GM18519 (cell line): ENCODE measurements around the gene MAPK7.
A peak's percentile ranks its signal among the peaks of the same experiment; 100 is the strongest.

Source experiments
- ATAC-seq: cut with Tn5 transposase; IDR thresholded peaks from one replicate; pipeline ENCODE4 v1.9.1; 2021; ENCODE audit warnings: mild to moderate bottlenecking, moderate library complexity; ENCODE audit not compliant: unreplicated experiment, low FRiP score

Gene MAPK7

DNA sequence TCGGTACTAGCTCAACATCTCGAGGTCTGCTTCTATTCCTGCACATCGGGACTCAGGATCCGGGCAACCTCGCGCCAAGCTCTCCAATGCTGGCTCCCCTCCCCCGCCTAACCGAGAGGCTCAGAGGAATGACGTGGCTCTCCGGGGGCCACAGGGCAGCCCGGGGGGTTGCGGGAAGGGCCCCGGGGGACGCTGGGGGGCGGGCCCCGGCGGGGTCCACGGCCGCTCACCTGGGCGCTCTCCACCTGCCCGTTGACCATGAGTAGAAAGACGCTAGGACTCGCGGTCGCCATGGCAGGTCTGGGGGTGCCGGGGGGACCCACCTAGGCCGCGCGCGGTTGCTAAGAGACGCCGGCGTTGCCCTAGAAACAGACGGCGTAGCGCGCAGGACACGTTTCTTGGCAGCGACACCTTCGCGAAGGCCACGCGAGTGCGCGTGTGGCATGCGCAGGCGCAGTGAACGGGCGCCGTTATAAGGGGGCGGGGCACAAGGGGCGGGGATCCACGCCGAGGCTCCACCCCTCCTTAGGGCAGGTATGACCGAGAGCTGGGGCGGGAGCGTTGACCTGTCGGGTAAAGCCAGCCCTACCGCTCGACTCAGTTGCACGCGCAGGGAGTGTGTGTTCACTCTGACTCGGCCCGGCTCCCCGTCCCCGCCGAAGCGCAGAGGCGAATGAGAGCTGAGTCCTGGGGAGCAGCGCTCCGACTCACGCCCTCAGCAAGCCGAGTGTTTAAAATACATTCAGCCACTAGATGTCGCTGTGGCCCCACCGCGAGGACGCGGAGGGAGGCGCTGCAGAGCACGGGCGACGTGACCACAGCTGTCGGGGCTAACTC, 15.8 kb upstream of the MAPK7 start, which contains the start of gene B9D1:
Gene B9D1 (minus strand): TSS at position 447 of the 837 bp plus-strand sequence. CDS start 154 bp downstream, at position 293.
- peak; percentile 52 for ATAC-seq

DNA sequence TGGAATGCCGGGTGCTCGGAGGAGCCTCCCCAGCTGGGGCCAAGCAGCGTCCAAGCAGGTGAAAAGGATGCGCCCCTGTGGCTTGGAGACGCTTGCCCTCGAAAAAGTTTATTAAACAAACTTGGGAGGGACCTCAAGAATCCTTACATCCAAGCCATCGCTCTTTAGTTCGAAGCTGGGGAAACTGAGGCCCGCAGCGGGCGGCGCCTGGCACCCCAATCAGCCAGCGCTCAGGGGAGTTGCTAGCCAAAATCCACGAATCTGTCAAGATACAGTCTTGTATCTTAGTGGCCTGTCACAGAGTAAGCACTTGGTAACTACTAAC, 15.2 kb upstream of the MAPK7 start:
- no peak for ATAC-seq

DNA sequence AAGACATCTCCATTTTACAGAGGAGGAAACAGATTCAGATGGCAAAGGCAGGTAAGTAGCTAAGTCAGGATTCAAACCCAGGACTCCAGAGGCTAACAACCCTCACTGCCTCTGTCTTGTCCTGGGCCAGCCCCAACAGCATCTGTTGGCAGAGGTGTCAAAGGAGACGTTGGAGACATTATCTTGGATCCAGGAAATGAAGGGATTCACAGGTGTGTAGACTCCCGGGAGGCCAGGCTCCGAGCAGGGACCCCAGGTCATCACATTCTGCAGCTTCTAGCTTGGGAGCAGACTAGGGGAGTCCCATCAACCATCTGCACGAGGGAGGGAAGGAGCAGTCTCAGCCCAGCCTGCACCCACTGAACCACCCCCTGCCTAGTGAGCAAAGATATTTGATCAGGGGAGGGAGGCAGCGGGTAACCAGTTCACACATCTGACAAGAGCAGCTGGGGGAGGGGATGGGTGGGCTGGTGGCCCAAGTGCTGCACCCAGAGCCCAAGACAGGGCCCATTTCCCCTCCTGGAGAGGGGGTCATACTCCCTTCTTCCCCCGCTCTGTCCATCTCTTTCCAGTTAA, 14.8 kb upstream of the MAPK7 start:
- no peak for ATAC-seq

DNA sequence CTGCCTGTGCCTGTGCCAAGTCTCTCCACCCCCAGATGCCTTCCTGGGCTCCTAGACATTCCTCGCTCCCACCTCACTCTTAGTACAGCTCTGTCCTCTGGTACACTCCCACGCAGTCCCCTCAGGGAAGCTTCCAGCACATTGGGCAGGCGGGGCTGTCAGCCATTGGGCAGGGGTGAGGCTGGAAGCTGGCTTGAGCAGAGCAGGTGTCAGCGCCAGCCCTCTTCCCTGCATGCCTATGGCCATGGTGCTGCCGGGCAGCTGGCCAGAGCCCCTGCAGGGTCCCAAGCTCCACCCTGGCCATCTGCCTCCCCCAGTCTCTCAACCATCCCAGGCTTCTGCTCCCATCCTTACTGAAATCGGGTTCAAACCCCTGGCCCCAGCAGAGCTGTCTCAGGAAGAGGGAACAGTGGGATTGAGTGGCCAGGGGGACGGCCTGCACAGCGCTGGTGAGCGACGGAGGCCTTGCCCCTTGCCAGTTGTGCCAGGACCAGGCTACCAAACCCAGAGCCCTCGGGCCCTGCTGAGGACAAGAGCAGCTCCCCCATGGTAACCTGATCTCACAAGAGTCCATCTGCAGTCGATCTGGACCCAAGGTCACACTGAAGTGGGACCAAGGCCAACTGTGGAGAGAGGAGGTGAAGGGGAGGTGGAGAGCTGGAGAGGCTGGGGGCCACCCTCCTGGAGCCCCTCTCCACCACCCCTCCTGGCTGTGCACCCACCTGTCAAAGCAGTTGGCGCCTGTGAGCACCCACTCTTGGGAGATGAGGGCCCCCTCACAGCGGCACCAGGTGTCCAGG, 13.4 kb upstream of the MAPK7 start:
- no peak for ATAC-seq

DNA sequence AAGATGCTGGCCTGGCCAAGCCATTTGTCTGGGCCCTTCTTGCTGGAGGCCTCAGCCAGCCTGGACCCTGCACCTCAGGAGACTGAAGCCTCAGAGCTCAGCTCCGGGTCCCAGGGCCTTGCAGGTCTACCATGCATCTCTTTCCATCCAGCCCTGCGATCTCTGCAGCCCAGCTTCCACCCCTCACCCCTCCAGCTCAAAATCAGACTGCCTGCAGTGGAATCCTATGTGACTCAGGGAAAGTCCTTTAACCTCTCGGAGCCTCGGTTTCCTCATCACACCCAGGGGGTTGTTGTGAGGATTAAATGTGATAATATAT, 12.8 kb upstream of the MAPK7 start:
- ATAC-seq: no peak

DNA sequence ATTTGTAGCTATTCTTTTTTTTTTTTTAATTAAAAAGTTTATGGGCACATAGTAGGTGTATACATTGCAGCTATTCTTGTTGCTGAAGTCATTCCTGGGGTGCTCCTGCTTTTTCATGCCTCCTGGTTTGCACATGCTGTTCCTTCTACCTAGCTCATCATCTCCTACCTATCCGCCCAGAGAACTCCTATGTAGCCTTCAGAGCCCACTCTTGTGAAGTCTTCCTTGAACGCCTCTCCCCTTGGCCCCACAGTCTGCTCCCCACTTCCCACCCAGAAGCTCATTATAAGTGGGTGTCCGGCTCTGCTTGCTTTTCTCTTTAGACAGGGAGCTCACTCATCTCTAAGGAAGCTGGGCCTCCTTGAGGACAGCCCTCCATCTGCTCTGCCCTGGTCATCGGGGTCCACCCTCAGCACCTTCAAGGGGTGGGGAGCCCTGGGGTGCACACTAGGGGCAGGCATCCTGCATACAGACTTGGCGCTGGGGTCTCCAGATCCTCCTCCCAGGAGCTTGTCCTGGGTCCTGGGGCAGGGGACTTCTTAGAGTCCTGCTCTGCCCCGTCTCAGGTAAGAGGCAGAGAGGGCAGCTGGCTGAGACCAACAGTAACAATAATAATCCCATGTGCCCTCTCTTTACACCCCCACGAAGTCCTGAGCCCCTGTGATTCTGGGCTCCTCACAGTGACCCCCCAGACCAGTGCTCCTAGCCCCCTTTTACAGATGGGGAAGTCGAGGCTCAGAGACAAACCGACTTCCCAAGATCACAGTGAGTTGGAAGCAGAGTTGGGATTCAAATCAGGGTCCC, 12.3 kb upstream of the MAPK7 start:
- no peak for ATAC-seq

DNA sequence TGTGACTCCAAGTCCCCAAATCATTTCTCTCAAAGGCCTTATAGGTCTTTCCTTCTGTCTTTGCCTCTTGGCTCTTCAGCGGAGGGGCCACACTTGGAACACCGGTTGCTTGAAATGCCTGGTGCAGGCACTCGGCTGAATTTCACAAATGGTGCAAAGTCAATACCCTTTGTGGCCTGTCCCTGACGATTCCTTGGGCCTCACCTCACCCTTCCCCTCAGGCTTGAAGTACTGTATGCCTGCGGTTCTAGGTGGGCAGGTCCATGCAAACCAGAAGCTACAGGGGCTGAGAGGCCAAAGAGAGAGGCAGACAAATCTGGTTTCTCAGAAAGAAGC, 11.7 kb upstream of the MAPK7 start:
- no peak for ATAC-seq

DNA sequence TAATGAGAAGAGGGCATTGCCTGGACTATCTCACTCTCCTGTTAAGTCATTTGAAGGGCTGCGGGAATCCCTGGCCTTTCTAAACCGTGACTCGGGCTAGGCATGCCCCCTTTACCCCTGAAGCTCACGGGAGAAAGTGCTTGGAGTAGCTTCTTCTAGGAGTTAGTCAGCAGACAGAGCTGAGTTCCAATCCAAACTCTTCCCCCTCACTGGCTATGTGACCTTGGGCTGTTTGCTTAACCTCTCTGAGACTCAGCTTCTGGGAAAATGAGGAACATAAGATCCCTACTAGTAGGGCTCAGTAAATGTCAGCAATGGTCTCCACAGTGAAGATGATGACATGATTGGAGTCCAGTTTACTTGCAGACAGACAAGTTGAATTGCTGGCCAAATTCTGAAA, 10.1 kb upstream of the MAPK7 start:
- ATAC-seq: no peak

DNA sequence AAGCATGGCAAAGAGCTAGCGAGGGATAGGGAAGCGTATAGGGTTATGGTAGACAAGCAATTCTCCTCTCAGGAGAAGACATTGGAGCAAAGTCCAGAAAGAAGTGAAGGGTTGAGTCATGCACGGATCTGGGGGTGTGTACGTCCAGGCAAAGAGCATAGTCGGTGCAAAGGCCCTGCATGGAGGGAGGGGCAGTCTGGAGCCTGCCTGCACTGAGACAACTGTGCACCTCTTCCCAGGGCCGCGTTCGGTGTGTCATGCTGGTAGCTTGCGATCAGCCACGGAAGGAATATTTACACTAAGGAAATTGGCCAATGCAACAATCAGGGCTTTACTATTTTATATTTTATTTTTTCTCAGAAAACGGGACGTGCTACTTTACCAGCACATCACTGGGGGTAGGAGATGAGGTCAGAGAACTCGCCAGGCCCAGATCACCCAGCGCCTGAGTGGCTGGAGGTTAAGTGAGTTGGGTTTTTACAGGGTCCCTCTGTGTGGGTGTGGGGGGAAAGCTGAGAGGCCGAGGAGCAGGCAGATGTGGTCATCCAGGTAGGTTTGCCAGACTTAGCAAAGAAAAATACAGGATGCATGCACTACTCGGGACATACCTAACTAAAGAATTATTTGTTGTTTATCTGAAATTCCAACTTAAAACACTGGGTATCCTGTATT, 9.1 kb upstream of the MAPK7 start:
- ATAC-seq: no peak

DNA sequence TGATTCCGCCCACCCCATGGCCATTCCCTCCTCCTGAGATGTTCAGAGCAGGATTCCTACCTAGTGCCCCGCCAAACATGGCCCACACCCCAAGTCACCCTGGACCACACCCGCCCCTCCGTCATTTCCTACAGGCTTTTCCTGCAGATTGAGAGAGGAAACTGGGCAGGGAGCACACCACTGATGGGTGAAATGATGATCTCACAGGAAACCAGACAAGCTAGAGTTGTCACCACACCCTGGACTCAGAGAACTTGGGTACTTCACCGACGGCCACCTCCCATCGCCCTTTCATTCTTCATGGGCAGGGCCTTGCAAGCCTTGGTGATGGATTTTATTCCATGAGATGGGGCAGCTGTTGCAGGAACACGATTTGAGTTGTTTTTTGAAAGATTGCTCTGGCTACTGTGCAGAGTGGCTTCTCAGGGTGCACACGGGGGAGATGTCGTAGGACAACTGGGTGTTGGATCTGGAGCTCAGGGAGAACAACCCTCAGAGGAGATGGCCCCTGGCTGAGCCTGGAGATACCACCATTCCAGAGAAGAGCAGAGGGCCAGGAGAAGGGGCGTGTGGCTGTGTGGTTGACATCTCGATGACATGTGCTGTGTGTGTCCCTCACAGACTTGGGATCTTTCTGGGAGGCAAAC, 8.3 kb upstream of the MAPK7 start:
- no peak for ATAC-seq

DNA sequence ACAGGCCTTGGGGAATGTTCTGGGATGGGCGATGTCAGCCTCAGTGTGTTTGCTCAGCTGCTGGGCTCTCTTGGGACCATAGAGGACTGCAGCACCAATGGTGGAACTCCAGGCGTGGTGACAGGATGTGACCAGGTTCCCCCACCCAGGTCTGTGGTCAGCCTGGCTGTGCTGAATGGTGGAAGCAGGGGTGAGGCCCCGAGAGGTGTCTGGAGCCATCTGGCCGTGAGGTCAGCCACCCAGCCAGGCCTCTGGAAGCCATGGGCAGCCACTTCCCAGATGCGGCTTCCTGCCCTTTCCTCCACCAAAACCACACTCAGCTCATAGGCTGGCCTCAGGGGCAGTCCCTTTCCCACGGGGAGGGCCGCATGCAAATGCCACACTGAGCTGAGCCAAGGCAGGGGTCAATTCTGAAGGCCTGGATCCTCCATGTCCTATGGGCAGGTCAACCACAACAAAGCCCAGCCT, 7.8 kb upstream of the MAPK7 start:
- no peak for ATAC-seq

DNA sequence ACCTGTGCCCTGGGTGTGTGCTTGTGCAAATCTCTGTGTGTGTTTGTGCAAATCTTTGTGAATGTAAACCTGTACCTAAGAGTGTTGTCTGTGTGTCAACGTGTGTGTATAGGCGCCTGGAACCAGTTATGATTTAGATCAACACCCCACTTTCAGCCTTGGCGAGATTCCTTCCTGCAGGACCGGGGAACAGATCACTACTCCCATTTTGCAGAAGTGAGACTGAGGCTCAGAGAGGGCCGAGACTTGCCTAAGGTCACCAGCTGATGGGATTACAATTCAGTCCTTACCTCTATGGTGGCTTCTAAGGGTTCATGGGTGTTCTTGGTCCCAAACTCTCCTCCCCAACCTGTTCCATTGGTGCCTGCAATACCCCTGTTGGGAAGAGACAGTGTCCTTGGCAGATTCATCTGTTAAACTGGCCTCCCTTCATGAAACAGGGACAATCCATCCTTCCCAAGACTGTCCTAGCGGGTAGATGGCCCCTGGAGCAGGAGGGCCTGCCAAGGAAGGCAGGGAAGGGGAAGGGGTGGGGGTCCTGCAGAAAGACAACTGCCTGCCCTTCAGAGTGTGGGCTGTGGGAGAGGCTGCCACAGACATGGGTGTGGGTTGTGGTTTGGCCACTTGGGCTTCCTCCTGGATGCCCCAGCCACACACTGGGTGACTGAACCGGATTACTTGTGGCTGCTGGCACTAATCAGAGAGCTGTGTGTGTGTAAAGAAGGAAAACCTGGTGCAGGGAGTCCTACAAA, 6.9 kb upstream of the MAPK7 start:
- ATAC-seq: no peak

DNA sequence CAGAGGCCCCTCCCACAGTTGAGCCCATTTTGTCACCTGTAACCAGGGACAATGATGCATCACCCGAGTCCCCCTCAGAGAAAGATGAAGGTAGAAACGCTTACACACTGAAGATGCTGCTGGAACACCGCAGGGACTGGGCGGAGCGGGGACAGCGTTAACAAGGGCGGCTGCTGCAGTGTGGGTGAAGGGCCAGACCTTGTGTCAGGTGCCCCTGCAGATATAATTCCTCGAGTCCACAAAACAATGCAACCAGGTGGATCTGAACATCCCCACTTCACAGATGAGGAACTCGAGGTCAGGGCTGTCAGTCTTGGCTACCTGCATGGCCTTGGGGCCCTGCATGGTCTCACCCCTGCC, 6.3 kb upstream of the MAPK7 start:
- no peak for ATAC-seq

DNA sequence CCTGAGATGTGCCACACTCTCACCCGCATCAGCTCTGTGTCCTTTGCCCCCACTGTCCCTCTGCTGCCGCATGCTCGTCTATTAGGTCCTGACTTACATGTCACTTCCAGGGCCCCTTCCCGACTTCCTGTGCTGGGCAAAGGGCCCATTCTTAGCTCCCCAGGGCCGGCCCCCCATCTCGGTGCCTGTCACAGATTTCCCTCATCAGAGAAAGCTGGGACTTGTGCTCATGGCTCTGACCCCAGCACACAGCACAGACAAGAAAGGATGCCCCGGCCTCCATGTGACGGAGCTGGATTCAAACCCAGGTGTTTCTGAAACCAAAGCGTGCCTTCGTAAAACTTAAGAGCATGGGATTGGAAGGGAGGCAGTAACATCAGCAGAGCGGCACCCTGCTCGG, 5.9 kb upstream of the MAPK7 start:
- ATAC-seq: no peak

DNA sequence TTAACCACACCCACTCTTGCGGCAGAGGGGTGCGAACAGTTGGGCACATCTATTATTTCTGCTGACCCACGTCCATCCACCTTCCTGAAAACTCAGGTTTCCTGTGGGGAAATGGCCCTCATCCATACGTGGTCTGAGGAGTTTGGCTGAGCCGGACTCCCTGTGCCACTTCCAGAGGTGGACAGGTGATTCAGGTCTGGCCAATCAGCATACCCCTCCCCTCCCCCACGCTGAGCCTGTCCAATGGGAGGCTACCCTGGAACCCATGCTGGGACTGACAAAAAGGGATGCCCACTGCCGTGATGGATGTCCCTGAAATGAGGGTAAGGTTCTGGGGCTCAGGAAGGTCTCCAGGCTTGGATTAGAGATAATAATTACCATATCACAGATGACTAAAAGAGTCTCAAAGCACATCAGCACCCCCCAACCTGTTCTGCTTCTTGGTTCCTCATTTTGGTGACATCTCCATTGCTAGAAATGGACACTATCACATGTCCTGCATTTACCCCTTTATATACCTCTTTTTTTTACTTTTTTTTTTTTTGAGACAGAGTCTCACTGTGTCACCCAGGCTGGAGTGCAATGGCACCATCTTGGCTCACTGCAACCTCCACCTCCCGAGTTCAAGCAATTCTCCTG, 5.3 kb upstream of the MAPK7 start:
- ATAC-seq: no peak

DNA sequence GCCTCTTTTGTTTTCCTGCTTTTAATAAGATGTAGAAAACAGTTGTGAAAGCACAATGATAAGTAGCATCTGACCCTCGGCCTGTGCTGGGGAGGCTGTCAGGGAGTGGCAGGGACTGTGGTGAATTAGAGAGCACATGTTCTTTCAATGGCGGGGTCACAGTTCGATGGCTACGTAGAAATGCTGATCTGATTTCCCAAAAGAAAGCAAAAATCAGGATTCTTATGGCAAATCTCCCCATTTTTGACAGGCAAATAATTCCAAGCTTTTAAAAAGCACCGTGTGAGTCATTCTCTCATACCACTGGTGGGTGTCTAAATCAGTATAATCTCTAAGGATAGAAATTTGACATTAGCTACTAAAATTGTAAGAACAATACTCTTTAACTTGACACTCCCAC, 4.2 kb upstream of the MAPK7 start:
- no peak for ATAC-seq

DNA sequence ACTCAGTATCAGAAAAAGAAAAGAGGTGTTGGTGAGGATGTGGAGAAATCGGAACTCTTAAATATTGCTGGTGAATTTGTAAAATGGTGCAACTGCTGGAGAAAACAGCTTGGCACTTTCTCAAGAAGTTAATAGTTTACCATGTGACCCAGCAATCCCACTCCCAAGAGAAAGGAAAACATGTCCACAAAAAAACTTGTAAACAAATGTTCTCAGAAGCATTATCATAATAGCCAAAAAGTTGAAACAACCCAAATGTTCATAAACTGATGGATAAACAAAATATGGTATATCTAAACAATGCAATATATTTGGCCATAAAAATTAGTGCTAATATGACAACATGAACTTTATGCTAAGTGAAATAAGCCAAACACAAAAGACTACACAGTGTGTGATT, 2.6 kb upstream of the MAPK7 start:
- no peak for ATAC-seq

DNA sequence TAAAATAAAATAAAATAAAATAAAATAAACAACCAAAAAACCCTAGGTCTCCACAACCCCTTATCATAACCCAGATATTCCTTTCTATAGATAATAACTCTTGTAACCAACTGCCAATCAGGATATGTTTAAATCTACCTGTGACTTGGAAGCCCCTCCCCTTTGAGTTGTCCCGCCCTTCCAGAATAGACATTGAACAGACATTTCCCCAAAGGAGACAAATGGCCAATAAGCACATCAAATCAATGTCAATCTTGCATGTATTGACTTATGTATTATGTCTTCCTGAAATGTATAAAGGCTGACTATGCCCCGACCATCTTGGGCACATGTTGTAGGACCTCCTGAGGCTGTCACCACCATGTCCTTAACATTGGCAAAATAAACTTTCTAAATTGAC, 1.5 kb upstream of the MAPK7 start:
- ATAC-seq: no peak
